Ectodermal cell (in vitro differentiated cells): ENCODE data around the gene TMEM43.

Experiments
- H3K27ac ChIP-seq: 2 replicates; pipeline ENCODE4 v1.7.0; 2013; ENCODE audit warnings: mild to moderate bottlenecking, low read depth, low read length; ENCODE audit not compliant: insufficient read depth, poor library complexity, severe bottlenecking
- H3K27me3 ChIP-seq: 2 replicates; pipeline ENCODE4 v1.7.0; 2013; ENCODE audit warnings: mild to moderate bottlenecking, low read length; ENCODE audit not compliant: insufficient read depth, control insufficient read depth, poor library complexity, severe bottlenecking
- H3K36me3 ChIP-seq: one replicate; pipeline ENCODE4 v1.7.0; 2013; ENCODE audit warnings: low read length; ENCODE audit not compliant: control insufficient read depth, insufficient read depth
- H3K4me1 ChIP-seq: one replicate; pipeline ENCODE4 v1.7.0; 2013; ENCODE audit warnings: low read length; ENCODE audit not compliant: control insufficient read depth, insufficient read depth
- H3K4me3 ChIP-seq: 2 replicates; pipeline ENCODE4 v1.7.0; 2013; ENCODE audit warnings: low read depth, low read length, control low read depth; ENCODE audit not compliant: insufficient read depth
- H3K9me3 ChIP-seq: 2 replicates; pipeline ENCODE4 v1.7.0; 2013; ENCODE audit warnings: mild to moderate bottlenecking, low read length, moderate library complexity; ENCODE audit not compliant: control insufficient read depth
- WGBS, 2 experiments: methylation state at CpG; one replicate each; pipeline ENCODE4 v1.1.7; 2013; ENCODE audit warnings: missing lambda C conversion rate in 2 of 2; 5-methylcytosine and 5-hydroxymethylcytosine counted together

TMEM43 gene

GRCh38 chr3:14177580-14178246, 52.9 kb downstream of the TMEM43 start:
- no peaks in the 10 kb centered on the region for H3K9me3 ChIP-seq
- H3K27ac ChIP-seq = no peak overlapping the region
- no peaks in the 10 kb centered on the region for H3K27me3 ChIP-seq
- peaks cover 10% of the 10 kb centered on the region for H3K36me3 ChIP-seq
- WGBS, 2 experiments = 11% methylated on average over 10 of the region's 10 CpGs
- H3K4me3 ChIP-seq = peak overlapping the region; percentile 83
- H3K4me1 ChIP-seq = peaks cover 8% of the 10 kb centered on the region

- Histone ChIP-seq H3K9me3 (no peaks in the 10 kb centered on the region), H3K4me3 (peak within 1 kb of the TSS; percentile 83)
- WGBS, 2 experiments = 0% methylated on average over 78 of the region's 78 CpGs
Measured at GRCh38 chr3:14178247-14179113, 53.6 kb downstream of the TMEM43 start, which contains the start of the genes LSM3 and XPC. TSS of gene LSM3 (plus strand) at chr3:14178817. CDS start at chr3:14178861, 44 bp downstream. TSS of gene XPC (minus strand) at chr3:14178601. CDS start at chr3:14178568, 33 bp downstream.

GRCh38 chr3:14179114-14179465, 54.2 kb downstream of the TMEM43 start:
- H3K9me3 ChIP-seq = no peaks in the 10 kb centered on the region
- peak overlapping the region; percentile 37 for H3K27ac ChIP-seq
- WGBS, 2 experiments = 6 to 11% methylated on average over 2 to 3 of the region's 3 CpGs
- H3K36me3 ChIP-seq = peaks cover 10% of the 10 kb centered on the region
- peaks cover 8% of the 10 kb centered on the region for H3K4me1 ChIP-seq
- no peaks in the 10 kb centered on the region for H3K27me3 ChIP-seq
- peak overlapping the region; percentile 83 for H3K4me3 ChIP-seq

More at GRCh38 chr3:14178247-14179113, 53.6 kb downstream of the TMEM43 start, which contains the start of the genes LSM3 and XPC:
- Histone ChIP-seq H3K27ac (peak within 1 kb of the TSS; percentile 37), H3K36me3 (peaks cover 10% of the 10 kb centered on the region), H3K4me1 (peaks cover 8% of the 10 kb centered on the region), H3K27me3 (no peaks in the 10 kb centered on the region)

GRCh38 chr3:14179795-14180194, 54.9 kb downstream of the TMEM43 start:
- Histone ChIP-seq H3K4me3 (peak overlapping the region; percentile 83), H3K4me1 (peaks cover 8% of the 10 kb centered on the region), H3K9me3 (no peaks in the 10 kb centered on the region), H3K36me3 (peaks cover 10% of the 10 kb centered on the region), H3K27me3 (no peaks in the 10 kb centered on the region), H3K27ac (no peak overlapping the region)
- whole genome bisulfite sequencing, 2 experiments = 88 to 89% methylated on average over 1 of the region's 1 CpG

- WGBS, 2 experiments = 94 to 100% methylated on average over 3 of the region's 3 CpGs
- Histone ChIP-seq H3K36me3 (peaks cover 16% of the 10 kb centered on the region), H3K27me3 (no peaks in the 10 kb centered on the region), H3K4me3 (no peak overlapping the region), H3K27ac (no peak overlapping the region), H3K4me1 (peaks cover 8% of the 10 kb centered on the region), H3K9me3 (no peaks in the 10 kb centered on the region)
Measured at GRCh38 chr3:14181253-14181652, 56.4 kb downstream of the TMEM43 start.

- Histone ChIP-seq H3K27ac (no peak overlapping the region), H3K36me3 (peaks cover 16% of the 10 kb centered on the region), H3K4me3 (no peak overlapping the region), H3K27me3 (no peaks in the 10 kb centered on the region), H3K9me3 (no peaks in the 10 kb centered on the region), H3K4me1 (peaks cover 8% of the 10 kb centered on the region)
- WGBS, 2 experiments = 89 to 93% methylated on average over 2 of the region's 2 CpGs
Measured at GRCh38 chr3:14183015-14183577, 58.2 kb downstream of the TMEM43 start.

- no peak overlapping the region for H3K27ac ChIP-seq
- no peaks in the 10 kb centered on the region for H3K27me3 ChIP-seq
- H3K4me1 ChIP-seq = no peaks in the 10 kb centered on the region
- H3K36me3 ChIP-seq = peaks cover 15% of the 10 kb centered on the region
- 95 to 97% methylated on average over 5 of the region's 5 CpGs for WGBS, 2 experiments
- no peak overlapping the region for H3K4me3 ChIP-seq
- H3K9me3 ChIP-seq = no peaks in the 10 kb centered on the region
Measured at GRCh38 chr3:14186854-14187458, 62.1 kb downstream of the TMEM43 start.

GRCh38 chr3:14188041-14188754, 63.3 kb downstream of the TMEM43 start:
- Histone ChIP-seq H3K27me3 (no peaks in the 10 kb centered on the region), H3K36me3 (peaks cover 6% of the 10 kb centered on the region), H3K9me3 (no peaks in the 10 kb centered on the region), H3K4me3 (no peak overlapping the region), H3K4me1 (no peaks in the 10 kb centered on the region), H3K27ac (no peak overlapping the region)
- 89 to 95% methylated on average over 3 of the region's 4 CpGs for WGBS, 2 experiments
